Hindlimb muscle (tissue), 1 donor: Measurements from ENCODE around the gene CDK2. TPM values are rescaled to one million over a fixed set of nuclear protein-coding genes. Genes with fewer than 3 reads are reported as not detected.
A peak's percentile ranks its signal among the peaks of the same experiment; 100 is the strongest.
"Not testable (repeated sequence)": the region's sequence is repeated elsewhere in the genome, so short reads cannot be mapped to it uniquely, and the experiment has no call there.

ENCODE experiments used
- DNase-seq: peaks from one replicate; pipeline ENCODE4 v3.0.0-alpha.2; 2013
- polyA plus RNA-seq: library from polyadenylated mRNA; unstranded; fragments of 120-200 nt; gene quantifications from one replicate; pipeline ENCODE4 v1.2.1, GENCODE V29; 2013; ENCODE audit not compliant: insufficient read length

The CDK2 gene
- polyA plus RNA-seq, 1 donor: 23.7 TPM

DNA sequence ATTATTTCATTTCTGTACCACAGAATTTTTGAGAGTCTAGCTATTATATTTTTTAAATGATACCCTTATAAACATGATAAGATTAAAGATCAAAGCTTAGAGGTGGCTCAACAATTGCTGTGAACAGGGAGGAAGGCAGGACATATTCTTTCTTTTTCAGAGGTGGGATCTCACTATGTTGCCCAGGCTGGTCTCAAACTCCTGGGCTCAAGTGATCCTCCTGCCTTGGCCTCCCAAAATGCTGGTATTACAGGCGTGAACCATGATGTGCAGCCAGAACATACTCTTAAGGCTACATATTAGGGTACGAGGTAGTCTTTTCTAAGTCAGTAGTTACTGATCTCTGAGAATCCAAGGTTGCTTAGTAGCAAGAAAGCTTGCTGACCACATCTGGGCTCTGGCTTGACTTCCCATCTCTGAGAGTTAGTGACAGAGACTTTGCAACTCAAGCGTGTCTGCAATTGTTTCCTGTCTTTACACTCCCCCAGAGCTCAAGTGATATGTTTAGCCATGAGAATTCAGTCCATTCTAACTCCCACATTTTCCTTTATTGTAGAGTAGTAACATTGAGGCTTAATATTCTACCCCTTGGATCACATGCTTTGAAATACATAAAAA lies 15.8 kb downstream of the CDK2 start:
- DNase-seq: no peak

DNA sequence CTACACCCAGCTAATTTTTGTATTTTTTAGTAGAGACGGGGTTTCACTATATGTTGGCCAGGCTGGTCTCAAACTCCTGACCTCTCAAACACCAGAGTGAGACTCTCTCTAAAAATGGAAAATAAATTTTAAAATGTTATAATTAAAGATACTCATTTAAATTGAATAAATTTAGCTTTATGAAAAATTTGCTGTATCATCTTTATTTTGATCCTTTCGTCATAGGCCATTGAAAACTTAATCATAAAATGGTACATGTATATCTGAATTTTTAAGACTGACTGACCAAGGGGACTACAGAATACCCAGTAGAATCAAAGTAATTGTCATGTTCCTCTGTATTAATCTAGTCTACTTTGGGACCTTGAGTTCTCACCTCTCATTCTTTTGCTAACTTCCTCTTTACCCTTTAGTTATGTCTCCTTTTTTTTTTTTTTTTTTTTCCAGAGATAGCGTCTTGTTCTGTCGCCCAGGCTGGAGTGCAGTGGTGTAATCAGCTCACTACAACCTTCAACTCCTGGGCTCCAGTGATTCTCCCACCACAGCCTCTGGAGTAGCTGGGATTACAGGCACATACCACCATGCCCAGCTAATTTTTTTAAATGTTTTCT lies 16.7 kb downstream of the CDK2 start:
- DNase-seq: no peak

DNA sequence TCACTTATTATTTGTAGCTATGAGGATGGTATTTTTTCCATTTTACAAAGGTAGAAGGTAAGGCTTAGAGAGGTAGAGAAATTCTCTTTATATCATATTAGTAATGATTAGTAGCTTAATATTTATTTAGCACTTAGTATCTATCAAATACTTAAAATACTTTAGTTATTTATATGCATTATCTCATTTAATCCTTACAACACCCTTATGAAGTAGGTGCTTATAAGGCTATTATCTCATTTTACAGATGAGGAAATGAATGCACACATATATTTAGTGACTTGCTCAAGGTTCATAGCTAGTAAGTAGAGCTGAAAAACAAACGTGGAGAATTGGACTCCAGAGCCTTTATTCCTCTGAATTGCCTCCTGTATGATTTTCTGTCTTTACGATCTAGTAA lies 18.2 kb downstream of the CDK2 start:
- no peak for DNase-seq

DNA sequence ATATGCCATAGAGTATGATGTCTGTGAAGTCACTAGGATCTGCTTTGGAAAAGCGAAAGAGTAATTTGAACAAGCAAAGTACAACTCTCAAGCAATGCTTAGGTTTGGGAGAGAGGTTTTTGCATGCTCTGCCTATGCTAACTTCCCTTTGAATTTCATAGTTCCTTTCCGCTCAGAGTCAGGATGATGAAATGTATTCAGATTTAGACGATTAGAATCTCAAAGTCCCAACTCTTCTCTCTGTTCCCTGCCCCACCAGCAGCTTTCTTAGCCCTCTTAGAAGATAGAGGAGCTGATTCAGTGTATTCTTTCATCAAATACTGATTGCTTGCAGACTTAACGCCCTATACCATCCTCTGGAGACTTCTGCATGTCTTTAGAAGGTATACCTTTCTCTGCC lies 18.7 kb downstream of the CDK2 start:
- no peak for DNase-seq

GRCh38 chr12:55985976-55986375 lies 19.3 kb downstream of the CDK2 start:
- DNase-seq: not testable (repeated sequence)

GRCh38 chr12:55991110-55991509 lies 24.5 kb downstream of the CDK2 start:
- DNase-seq: no peak

GRCh38 chr12:55993230-55993853 lies 26.7 kb downstream of the CDK2 start:
- DNase-seq: no peak

- no peak for DNase-seq
These were observed 28.7 kb downstream of the CDK2 start for GRCh38 chr12:55995366-55995765.

DNA sequence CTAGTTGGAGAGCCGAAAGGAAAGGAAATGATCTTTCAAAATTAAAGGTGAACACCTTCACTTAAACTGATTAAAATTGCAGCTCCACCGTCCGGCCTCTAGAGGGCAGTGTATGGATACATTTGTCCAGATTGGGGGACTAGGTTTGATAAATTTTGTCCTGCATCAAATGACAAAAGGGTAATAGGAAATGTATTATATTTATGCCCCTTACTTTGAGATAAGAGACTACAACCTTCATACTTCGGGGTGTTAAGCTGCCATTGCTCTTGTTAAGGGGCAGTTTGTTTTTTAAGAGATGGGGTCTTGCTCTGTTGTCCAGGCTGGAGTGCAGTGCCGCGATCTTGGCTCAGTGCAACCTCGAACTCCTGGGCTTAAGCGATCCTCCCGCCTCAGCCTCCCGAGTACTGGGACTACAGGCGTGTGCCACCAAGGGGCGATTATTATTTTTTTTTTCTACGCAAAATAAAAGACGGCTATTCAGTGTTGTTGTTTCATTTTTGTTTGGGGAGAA lies 29.6 kb downstream of the CDK2 start:
- peak; percentile 70 for DNase-seq

- DNase-seq: peak; percentile 93
These were observed 30.3 kb downstream of the CDK2 start, which contains the start of gene SUOX for GRCh38 chr12:55996715-55997534. SUOX (plus strand) TSS chr12:55997276; CDS start chr12:56002222, 4,946 bp downstream.

DNA sequence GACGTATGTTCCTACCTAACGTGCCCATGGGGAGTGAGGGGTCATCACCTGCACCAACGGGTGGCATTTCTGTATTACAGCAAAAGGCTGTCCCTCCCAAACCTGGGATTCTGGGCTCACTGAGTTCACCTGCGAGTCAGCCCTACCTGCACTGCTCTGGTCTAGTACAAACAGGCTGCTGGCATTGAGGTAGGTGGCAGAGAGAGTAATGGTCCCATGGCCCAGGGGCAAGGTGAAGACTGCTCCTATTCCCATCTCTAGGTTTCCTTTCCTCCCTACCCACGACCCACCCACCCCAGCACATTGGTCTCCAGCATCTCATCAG lies 30.9 kb downstream of the CDK2 start:
- DNase-seq: no peak

DNA sequence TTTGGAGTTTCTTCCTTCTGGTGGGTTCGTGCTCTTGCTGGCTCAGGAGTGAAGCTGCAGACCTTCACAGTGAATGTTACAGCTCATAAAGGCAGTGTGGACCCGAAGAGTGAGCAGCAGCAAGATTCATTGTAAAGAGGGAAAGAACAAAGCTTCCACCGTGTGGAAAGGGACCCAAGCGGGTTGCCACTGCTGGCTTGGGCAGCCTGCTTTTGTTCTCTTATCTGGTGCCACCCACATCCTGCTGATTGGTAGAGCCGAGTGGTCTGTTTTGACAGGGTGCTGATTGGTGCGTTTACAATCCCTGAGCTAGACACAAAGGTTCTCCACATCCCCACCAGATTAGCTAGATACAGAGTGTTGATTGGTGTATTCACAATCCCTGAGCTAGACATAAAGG lies 32.9 kb downstream of the CDK2 start:
- DNase-seq: not testable (repeated sequence)

DNA sequence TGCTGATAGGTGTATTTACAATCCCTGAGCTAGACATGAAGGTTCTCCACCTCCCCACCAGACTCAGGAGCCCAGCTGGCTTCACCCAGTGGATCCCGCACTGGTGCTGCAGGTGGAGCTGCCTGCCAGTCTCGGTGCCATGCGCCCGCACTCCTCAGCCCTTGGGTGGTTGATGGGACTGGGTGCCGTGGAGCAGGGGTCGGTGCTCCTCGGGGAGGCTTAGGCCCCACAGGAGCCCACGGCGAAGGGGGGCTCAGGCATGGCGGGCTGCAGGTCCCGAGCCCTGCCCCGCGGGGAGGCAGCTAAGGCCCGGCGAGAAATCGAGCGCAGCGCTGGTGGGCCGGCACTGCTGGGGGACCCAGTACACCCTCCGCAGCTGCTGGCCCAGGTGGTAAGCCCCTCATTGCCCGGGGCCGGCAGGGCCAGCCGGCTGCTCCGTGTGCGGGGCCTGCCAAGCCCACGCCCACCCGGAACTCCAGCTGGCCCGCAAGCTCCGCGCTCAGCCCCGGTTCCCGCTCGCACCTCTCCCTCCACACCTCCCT lies 33.4 kb downstream of the CDK2 start:
- not testable (repeated sequence) for DNase-seq

DNA sequence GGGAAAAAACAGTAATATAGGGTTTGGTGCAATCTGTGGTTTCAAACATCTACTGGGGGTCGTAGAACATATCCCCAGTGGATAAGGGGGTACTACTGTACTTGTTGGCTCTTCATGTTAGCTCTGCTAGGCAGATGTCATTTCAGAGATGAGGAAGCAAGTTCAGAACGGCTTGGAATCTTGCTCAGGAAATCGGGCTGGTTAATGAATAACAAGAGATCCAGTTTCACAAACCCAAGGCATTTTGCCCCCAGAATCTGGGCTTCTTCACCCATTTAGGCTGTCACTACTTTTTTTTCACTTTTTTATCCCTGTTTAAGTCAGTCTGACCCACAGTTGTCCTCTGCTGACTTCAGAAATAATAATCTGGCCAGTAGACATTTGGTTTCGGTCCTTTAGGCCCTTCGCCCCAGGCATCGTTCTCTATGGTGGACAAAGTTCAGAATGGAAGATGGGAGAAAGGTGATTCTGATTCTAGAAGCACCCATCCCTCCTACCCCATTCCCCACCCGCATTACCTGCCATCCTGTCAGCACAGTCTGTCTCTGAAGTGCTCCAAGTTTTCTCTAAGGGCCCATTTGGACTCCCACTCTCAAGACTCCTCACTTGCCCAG lies 35.0 kb downstream of the CDK2 start:
- no peak for DNase-seq

DNA sequence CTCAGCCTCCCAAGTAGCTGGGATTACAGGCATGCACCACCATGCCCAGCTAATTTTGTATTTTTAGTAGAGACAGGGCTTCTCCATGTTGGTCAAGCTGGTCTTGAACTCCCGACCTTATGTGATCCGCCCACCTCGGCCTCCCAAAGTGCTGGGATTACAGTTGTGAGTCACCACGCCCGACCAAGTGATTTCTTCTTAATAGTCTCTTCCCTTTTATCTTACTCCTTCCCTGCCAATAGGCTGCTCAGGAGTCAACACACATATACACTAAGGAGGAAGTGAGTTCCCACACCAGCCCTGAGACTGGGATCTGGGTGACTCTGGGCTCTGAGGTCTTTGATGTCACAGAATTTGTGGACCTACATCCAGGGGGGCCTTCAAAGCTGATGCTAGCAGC lies 36.7 kb downstream of the CDK2 start:
- DNase-seq: not testable (repeated sequence)

DNA sequence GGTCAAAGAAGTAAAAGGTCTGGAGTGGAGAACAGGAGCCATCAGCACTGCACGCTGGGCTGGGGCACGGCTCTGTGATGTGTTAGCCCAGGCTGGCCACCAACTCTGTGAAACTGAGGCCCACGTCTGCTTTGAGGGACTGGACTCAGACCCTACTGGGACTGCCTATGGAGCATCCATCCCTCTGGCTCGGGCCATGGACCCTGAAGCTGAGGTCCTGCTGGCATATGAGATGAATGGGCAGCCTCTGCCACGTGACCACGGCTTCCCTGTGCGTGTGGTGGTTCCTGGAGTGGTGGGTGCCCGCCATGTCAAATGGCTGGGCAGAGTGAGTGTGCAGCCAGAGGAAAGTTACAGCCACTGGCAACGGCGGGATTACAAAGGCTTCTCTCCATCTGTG lies 37.6 kb downstream of the CDK2 start:
- no peak for DNase-seq

GRCh38 chr12:56007564-56008559 lies 41.2 kb downstream of the CDK2 start:
- peak; percentile 29 for DNase-seq

- DNase-seq: no peak
These were observed 43.5 kb downstream of the CDK2 start for GRCh38 chr12:56010111-56010570.

GRCh38 chr12:56011509-56012090 lies 45.0 kb downstream of the CDK2 start:
- no peak for DNase-seq

- no peak for DNase-seq
These were observed 46.9 kb downstream of the CDK2 start for GRCh38 chr12:56013482-56013881.

DNA sequence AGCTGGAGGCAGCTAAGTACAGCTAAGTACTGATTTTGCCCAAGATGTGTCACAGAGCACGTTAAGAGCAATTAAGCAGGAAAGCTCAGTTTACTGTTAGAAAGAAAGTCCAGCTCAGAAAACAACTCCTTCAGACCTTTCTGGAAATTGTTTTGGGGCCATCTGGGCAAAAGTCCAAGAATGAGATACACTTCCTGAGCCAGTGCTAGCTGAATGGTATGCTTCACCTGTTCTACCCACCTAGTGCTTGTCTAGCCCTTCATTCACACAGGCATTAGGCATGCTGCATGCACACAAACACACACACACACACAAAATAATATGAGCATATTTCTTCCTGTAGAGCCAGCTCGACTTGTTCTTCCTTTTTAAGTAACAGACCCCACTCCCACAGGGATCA lies 47.6 kb downstream of the CDK2 start:
- no peak for DNase-seq
